Osteocyte (in vitro differentiated cells): ENCODE results near the gene ZNF775. TPM values are rescaled to one million over a fixed set of nuclear protein-coding genes. Genes with fewer than 3 reads are reported as not detected.
A peak's percentile ranks its signal among the peaks of the same experiment; 100 is the strongest.

ENCODE experiments used
- DNase-seq: peaks from one replicate; pipeline ENCODE4 v3.0.0; 2021; ENCODE audit warnings: mixed read lengths; ENCODE audit not compliant: unreplicated experiment; ENCODE audit errors: extremely low spot score
- H3K27ac Mint-ChIP-seq: one replicate; pipeline ENCODE4 v1.8.0; 2021; ENCODE audit warnings: mild to moderate bottlenecking, mixed read lengths; ENCODE audit not compliant: unreplicated experiment
- H3K27me3 Mint-ChIP-seq: one replicate; pipeline ENCODE4 v1.8.0; 2021; ENCODE audit warnings: mixed read lengths; ENCODE audit not compliant: unreplicated experiment
- H3K36me3 Mint-ChIP-seq: one replicate; pipeline ENCODE4 v1.8.0; 2021; ENCODE audit warnings: mixed read lengths; ENCODE audit not compliant: unreplicated experiment
- H3K4me1 Mint-ChIP-seq: one replicate; pipeline ENCODE4 v1.8.0; 2021; ENCODE audit warnings: mixed read lengths; ENCODE audit not compliant: unreplicated experiment
- H3K4me3 Mint-ChIP-seq: one replicate; pipeline ENCODE4 v1.8.0; 2021; ENCODE audit warnings: mild to moderate bottlenecking, moderate library complexity, mixed read lengths; ENCODE audit not compliant: unreplicated experiment
- H3K9me3 Mint-ChIP-seq: one replicate; pipeline ENCODE4 v1.8.0; 2021; ENCODE audit warnings: mixed read lengths; ENCODE audit not compliant: unreplicated experiment
- total RNA-seq: library from RNA; stranded (reverse); gene quantifications from 2 replicates; pipeline ENCODE4 v1.2.1, GENCODE V29; 2021
- TF ChIP-seq, protein P1 (sequence below): fragments of 200-600 bp; sonication (generic); IDR thresholded peaks from 2 replicates; pipeline ENCODE4 v1.5.0; 2021; ENCODE audit warnings: antibody characterized with exemption, mild to moderate bottlenecking, moderate library complexity

Gene ZNF775
- total RNA-seq, 1 donor from 2014 or later, result 5.9 TPM

DNA sequence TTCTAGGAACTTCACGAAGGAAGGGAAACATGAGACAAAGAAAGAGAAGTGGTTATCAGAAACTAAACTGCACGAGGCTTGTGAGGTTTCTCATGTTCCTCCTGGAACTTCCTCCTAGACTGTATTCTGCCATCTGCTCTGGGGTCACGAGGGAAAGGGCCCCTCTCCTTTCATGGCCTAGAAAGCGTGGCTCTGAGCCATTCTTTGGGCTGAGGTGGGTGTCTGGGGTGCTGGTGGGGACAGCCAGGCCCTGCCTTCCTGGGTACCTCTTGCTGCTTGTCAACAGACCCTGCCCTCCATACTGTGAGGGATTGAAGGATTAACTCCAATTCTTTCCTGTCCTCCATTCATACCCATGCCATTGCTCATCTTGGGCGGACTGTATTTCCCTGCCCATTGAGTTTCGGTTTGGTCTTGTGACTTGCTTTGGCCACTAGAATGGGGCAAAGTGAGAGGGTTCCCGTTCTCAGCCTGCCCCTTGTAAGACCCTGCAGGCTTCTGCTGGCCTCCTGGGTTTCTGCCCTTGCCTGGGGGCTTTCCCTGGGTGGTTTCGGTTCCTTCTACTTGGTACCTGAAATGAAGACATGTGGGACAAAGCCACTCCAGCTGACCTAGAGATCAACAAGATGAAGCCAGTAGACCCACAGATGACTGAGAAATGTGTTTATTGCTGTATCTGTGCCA, 56.4 kb downstream of the ZNF775 start:
- Mint-ChIP-seq H3K9me3 (no peaks in the 10 kb centered on the region), H3K4me3 (no peak overlapping the region), H3K27ac (no peak overlapping the region), H3K36me3 (no peaks in the 10 kb centered on the region), H3K27me3 (peaks cover 11% of the 10 kb centered on the region), H3K4me1 (no peaks in the 10 kb centered on the region)
- DNase-seq, result no peak
- TF ChIP-seq, protein P1, sequence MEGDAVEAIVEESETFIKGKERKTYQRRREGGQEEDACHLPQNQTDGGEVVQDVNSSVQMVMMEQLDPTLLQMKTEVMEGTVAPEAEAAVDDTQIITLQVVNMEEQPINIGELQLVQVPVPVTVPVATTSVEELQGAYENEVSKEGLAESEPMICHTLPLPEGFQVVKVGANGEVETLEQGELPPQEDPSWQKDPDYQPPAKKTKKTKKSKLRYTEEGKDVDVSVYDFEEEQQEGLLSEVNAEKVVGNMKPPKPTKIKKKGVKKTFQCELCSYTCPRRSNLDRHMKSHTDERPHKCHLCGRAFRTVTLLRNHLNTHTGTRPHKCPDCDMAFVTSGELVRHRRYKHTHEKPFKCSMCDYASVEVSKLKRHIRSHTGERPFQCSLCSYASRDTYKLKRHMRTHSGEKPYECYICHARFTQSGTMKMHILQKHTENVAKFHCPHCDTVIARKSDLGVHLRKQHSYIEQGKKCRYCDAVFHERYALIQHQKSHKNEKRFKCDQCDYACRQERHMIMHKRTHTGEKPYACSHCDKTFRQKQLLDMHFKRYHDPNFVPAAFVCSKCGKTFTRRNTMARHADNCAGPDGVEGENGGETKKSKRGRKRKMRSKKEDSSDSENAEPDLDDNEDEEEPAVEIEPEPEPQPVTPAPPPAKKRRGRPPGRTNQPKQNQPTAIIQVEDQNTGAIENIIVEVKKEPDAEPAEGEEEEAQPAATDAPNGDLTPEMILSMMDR, result no peak

DNA sequence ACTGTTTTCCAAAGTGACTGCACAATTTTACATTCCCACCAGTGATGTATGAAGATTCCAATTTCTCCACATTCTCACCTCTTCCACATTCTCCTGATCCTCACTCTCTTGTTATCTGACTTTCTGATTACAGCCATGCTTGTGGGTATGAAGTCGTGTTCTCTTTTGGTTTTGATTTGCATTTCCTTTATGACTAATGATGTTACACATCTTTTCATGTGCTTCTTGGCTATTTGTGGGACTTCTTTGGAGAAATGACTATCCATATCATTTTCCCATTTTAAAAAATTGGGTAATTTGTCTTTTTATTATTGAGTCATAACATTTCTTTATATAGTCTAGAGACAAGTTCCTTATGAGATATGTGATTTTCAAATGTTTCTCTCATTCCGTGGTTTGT, 60.8 kb downstream of the ZNF775 start:
- TF ChIP-seq, protein P1, result no peak
- peaks cover 15% of the 10 kb centered on the region for H3K27me3 Mint-ChIP-seq
- no peaks in the 10 kb centered on the region for H3K36me3 Mint-ChIP-seq
- H3K9me3 Mint-ChIP-seq, result peaks cover 11% of the 10 kb centered on the region
- H3K4me1 Mint-ChIP-seq, result no peaks in the 10 kb centered on the region
- no peak for DNase-seq
- H3K4me3 Mint-ChIP-seq, result no peak overlapping the region
- no peak overlapping the region for H3K27ac Mint-ChIP-seq

DNA sequence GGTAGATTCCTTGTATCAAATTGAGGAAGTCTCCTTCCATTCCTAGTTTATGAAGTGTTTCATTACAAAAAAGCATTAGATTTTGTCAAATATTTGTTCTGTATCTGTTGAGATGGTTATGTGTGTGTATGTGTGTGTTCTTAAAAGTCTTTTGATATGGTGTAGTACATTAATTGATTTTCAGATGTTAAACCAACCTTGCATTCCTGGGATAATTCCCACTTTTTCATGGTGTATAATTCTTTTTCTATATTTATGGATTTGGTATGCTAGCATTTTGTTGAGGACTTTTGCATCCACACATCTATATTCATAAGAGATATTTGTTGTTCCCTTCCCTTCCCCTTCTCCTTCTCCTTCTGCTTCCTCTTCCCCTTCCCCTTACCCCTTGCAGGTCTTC, 62.4 kb downstream of the ZNF775 start:
- no peak overlapping the region for H3K4me3 Mint-ChIP-seq
- no peak for DNase-seq
- peaks cover 15% of the 10 kb centered on the region for H3K27me3 Mint-ChIP-seq
- peaks cover 11% of the 10 kb centered on the region for H3K9me3 Mint-ChIP-seq
- H3K27ac Mint-ChIP-seq, result no peak overlapping the region
- TF ChIP-seq, protein P1, result no peak
- no peaks in the 10 kb centered on the region for H3K36me3 Mint-ChIP-seq
- no peaks in the 10 kb centered on the region for H3K4me1 Mint-ChIP-seq

DNA sequence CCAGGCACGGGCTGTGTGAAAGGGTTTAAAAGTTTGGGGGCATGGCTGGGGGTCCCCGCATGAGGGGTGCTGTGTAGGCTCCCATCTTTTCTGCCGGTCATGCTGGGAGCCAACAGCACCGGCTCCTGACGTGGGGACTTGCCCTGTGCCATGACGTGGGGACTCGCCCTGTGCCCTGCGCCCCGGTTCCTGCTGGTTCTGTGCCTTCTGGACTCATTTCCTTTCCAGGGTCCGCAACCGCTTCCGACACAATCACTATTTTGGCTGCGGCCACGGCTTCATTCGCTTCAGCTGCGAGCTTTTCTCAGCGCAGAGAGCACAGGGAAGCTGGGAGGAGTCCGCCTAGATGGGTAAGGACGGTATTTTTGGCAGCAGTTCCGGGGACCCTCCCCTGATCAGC, 63.7 kb downstream of the ZNF775 start:
- Mint-ChIP-seq H3K9me3 (peaks cover 11% of the 10 kb centered on the region), H3K27me3 (peaks cover 10% of the 10 kb centered on the region), H3K36me3 (no peaks in the 10 kb centered on the region), H3K27ac (no peak overlapping the region), H3K4me1 (no peaks in the 10 kb centered on the region), H3K4me3 (no peak overlapping the region)
- TF ChIP-seq, protein P1, result no peak
- DNase-seq, result peak; percentile 82

DNA sequence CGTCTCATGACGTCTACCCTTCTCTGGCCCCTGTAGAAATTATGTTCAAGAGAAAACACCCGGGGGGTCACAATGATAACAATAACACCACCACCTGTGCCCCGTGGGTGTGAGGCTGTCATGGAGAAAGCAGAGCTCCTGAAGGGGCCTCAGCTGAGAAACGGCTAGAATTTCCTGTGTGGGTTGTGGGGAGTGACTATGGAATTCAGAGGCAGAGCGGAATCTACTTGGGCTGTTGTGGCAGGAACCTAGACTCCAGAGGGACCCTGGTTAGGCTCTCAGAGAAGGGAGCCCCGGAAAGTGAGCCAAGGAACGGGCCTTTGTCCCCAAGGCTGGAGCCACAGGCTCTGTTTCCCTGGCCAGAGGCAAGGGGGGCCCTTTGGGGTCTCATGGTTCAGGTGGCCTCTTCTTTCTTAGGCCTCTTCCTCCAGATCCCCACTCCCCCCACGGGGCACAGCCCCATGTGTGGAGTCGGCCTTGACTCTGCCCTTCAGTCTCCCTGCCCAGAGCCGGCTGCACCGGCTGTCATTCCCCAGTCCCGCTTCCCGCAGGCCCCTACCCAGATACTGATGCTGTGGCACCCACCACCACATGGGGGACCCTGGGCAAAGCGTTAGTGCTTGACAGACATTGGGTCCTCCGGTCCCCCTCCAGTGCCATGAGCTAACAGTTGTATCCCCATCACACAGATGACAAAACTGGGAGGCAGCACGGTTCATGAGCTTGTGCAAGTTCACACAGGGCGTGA, 64.8 kb downstream of the ZNF775 start:
- Mint-ChIP-seq H3K4me3 (no peak overlapping the region), H3K27ac (no peak overlapping the region), H3K36me3 (no peaks in the 10 kb centered on the region), H3K27me3 (peaks cover 14% of the 10 kb centered on the region), H3K4me1 (no peaks in the 10 kb centered on the region), H3K9me3 (peaks cover 11% of the 10 kb centered on the region)
- TF ChIP-seq, protein P1, result no peak
- DNase-seq, result peak; percentile 81
